ENCODE measurements around the gene TNNT2. TPM values are rescaled to one million over a fixed set of nuclear protein-coding genes. Genes with fewer than 3 reads are reported as not detected.

TNNT2 gene
- total and polyA plus RNA-seq, 4 donors: 0.17 to 0.28 (median 0.25) TPM; not detected in 1

DNA sequence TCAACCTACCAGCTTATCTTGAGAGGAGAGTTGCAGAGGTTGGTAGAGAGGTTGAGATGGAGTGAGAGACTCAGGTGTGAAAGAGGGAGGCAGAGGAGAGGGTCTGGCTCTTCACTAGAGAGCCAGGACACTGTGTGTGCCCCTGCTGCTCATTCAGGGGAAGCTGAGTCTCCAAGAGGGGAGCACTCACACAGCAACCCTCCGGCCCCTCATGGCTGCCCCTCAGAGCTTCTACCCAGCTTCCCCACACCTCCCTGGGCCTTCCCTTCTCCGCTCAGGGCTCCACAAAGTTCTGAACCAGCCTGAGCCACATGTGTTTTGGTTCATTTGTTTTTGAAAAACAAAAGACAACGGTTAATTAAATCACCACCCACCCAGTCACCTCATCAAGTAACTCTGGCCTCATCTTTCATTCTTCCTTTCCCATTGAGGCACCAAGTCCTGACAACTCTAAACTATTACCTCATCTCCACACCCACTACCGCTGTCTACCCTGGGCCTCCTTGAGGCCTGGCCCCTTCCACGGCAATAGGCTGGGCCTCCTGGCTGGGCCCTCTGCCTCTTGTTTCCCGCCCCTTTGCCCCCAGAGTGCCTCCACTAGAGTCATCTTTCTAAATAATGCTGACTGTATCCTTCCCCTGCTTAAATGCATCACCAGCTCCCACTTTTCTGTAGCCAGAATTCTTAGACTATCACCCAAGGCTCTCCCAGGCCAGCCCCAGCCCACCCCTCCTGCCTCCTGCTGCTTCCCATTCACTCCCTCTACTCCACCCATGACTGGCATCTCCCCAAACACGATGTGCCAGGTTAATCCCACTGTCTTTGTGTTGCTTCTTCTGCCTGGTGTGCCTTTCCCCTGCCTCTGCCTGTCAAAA lies 33.0 kb downstream of the TNNT2 start:
- H3K27me3 ChIP-seq (ENCODE audit: control insufficient read depth in 4 of 4, insufficient read depth in 4 of 4, low read length in 3 of 4): no peaks in the 10 kb centered on the region
- no peak overlapping the region for H3K27ac ChIP-seq (ENCODE audit: low read depth in 1 of 2, low read length in 2 of 2)
- no peak overlapping the region for H3K9ac ChIP-seq (ENCODE audit: low read depth in 1 of 2, low read length in 2 of 2)
- no peaks in the 10 kb centered on the region for H3K36me3 ChIP-seq (ENCODE audit: control insufficient read depth in 4 of 4, insufficient read depth in 3 of 4, low read depth in 1 of 4, low read length in 3 of 4)
- H3K4me1 ChIP-seq (ENCODE audit: control insufficient read depth in 4 of 4, insufficient read depth in 4 of 4, low read length in 3 of 4): no peaks in the 10 kb centered on the region
- H3K9me3 ChIP-seq (ENCODE audit: control insufficient read depth in 4 of 4, low read length in 3 of 4): peaks cover 0 to 8% (median 2%) of the 10 kb centered on the region in 4 donors
- TF ChIP-seq NR2F2 (IDR thresholded peaks at IDR 0.05): no peak
- TF ChIP-seq TAF1 (conservative IDR thresholded peaks at IDR 0.05): no peak
- no peak for TF ChIP-seq RAD21 (IDR thresholded peaks at IDR 0.05)
- TF ChIP-seq YY1 (IDR thresholded peaks at IDR 0.05): no peak
- TF ChIP-seq, protein P1, sequence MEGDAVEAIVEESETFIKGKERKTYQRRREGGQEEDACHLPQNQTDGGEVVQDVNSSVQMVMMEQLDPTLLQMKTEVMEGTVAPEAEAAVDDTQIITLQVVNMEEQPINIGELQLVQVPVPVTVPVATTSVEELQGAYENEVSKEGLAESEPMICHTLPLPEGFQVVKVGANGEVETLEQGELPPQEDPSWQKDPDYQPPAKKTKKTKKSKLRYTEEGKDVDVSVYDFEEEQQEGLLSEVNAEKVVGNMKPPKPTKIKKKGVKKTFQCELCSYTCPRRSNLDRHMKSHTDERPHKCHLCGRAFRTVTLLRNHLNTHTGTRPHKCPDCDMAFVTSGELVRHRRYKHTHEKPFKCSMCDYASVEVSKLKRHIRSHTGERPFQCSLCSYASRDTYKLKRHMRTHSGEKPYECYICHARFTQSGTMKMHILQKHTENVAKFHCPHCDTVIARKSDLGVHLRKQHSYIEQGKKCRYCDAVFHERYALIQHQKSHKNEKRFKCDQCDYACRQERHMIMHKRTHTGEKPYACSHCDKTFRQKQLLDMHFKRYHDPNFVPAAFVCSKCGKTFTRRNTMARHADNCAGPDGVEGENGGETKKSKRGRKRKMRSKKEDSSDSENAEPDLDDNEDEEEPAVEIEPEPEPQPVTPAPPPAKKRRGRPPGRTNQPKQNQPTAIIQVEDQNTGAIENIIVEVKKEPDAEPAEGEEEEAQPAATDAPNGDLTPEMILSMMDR (IDR thresholded peaks at IDR 0.05; ENCODE audit: low read depth, low read length, missing input control): no peak
- TF ChIP-seq, protein P2, sequence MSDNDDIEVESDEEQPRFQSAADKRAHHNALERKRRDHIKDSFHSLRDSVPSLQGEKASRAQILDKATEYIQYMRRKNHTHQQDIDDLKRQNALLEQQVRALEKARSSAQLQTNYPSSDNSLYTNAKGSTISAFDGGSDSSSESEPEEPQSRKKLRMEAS (IDR thresholded peaks at IDR 0.05): no peak
- TF ChIP-seq, protein P3, sequence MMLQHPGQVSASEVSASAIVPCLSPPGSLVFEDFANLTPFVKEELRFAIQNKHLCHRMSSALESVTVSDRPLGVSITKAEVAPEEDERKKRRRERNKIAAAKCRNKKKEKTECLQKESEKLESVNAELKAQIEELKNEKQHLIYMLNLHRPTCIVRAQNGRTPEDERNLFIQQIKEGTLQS (IDR thresholded peaks at IDR 0.05): no peak
- TF ChIP-seq FOXA2 (IDR thresholded peaks at IDR 0.05): no peak
- no peak for TF ChIP-seq GABPA (IDR thresholded peaks at IDR 0.05 in 1 of 2, conservative IDR thresholded peaks at IDR 0.05 in 1 of 2)
- no peak for TF ChIP-seq HNF4A (conservative IDR thresholded peaks at IDR 0.05)
- TF ChIP-seq, protein P4, sequence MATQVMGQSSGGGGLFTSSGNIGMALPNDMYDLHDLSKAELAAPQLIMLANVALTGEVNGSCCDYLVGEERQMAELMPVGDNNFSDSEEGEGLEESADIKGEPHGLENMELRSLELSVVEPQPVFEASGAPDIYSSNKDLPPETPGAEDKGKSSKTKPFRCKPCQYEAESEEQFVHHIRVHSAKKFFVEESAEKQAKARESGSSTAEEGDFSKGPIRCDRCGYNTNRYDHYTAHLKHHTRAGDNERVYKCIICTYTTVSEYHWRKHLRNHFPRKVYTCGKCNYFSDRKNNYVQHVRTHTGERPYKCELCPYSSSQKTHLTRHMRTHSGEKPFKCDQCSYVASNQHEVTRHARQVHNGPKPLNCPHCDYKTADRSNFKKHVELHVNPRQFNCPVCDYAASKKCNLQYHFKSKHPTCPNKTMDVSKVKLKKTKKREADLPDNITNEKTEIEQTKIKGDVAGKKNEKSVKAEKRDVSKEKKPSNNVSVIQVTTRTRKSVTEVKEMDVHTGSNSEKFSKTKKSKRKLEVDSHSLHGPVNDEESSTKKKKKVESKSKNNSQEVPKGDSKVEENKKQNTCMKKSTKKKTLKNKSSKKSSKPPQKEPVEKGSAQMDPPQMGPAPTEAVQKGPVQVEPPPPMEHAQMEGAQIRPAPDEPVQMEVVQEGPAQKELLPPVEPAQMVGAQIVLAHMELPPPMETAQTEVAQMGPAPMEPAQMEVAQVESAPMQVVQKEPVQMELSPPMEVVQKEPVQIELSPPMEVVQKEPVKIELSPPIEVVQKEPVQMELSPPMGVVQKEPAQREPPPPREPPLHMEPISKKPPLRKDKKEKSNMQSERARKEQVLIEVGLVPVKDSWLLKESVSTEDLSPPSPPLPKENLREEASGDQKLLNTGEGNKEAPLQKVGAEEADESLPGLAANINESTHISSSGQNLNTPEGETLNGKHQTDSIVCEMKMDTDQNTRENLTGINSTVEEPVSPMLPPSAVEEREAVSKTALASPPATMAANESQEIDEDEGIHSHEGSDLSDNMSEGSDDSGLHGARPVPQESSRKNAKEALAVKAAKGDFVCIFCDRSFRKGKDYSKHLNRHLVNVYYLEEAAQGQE (IDR thresholded peaks at IDR 0.05): no peak
- TF ChIP-seq RXRA (IDR thresholded peaks at IDR 0.05): no peak
- no peak for TF ChIP-seq EGR1 (IDR thresholded peaks at IDR 0.05; ENCODE audit: low read depth in 2 of 2)
- TF ChIP-seq HNF4G (IDR thresholded peaks at IDR 0.05): no peak
- 82% methylated on average over 7 of the region's 7 CpGs for whole genome bisulfite sequencing
- no peak for DNase-seq (ENCODE audit: low spot score)
- no peak overlapping the region for H3K4me3 ChIP-seq (ENCODE audit: low read depth in 1 of 3, low read length in 3 of 3)

DNA sequence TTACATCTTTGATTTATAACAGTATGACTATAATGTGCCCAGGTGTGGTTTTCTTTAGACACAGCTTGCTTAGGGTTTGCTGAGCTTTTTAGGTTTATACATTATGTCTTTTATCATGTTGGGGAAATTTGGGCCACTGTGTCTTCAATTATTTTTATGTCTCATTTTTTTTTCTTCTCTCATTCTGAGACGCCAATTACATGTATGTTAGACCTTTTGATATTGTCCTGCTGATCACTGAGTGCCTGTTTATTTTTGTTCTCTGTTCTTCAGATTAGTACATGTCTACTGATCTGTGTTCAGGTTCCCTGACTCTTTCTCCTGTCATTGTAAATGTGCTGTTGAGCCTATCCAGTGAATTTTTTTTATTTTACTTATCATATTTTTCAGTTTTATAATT lies 36.1 kb downstream of the TNNT2 start:
- Histone ChIP-seq H3K9me3 (ENCODE audit: control insufficient read depth in 4 of 4, low read length in 3 of 4) (peaks cover 0 to 8% (median 2%) of the 10 kb centered on the region in 4 donors), H3K9ac (ENCODE audit: low read depth in 1 of 2, low read length in 2 of 2) (no peak overlapping the region), H3K36me3 (ENCODE audit: control insufficient read depth in 4 of 4, insufficient read depth in 3 of 4, low read depth in 1 of 4, low read length in 3 of 4) (no peaks in the 10 kb centered on the region), H3K4me3 (ENCODE audit: low read depth in 1 of 3, low read length in 3 of 3) (no peak overlapping the region), H3K27me3 (ENCODE audit: control insufficient read depth in 4 of 4, insufficient read depth in 4 of 4, low read length in 3 of 4) (no peaks in the 10 kb centered on the region), H3K27ac (ENCODE audit: low read depth in 1 of 2, low read length in 2 of 2) (no peak overlapping the region), H3K4me1 (ENCODE audit: control insufficient read depth in 4 of 4, insufficient read depth in 4 of 4, low read length in 3 of 4) (no peaks in the 10 kb centered on the region)
- DNase-seq (ENCODE audit: low spot score): no peak
- TF ChIP-seq FOXA1 (IDR thresholded peaks at IDR 0.05): no peak
- TF ChIP-seq RAD21 (IDR thresholded peaks at IDR 0.05): no peak
- TF ChIP-seq, protein P1 (IDR thresholded peaks at IDR 0.05; ENCODE audit: low read depth, low read length, missing input control): no peak
- TF ChIP-seq, protein P4 (IDR thresholded peaks at IDR 0.05): no peak
- TF ChIP-seq NR2F2 (IDR thresholded peaks at IDR 0.05): no peak
- no peak for TF ChIP-seq RXRA (IDR thresholded peaks at IDR 0.05)
- no peak for TF ChIP-seq TAF1 (conservative IDR thresholded peaks at IDR 0.05)
- TF ChIP-seq YY1 (IDR thresholded peaks at IDR 0.05): no peak
- no peak for TF ChIP-seq FOXA2 (IDR thresholded peaks at IDR 0.05)
- no peak for TF ChIP-seq HNF4A (conservative IDR thresholded peaks at IDR 0.05)
- WGBS: 82% methylated on average over 1 of the region's 1 CpG
